Iris pigment epithelial cell (primary cell): ENCODE results near the gene EFCAB13.

Experiments
- DNase-seq: peaks from one replicate; pipeline ENCODE4 v3.0.0-alpha.2; 2011; ENCODE audit warnings: low read depth

EFCAB13 gene, protein sequence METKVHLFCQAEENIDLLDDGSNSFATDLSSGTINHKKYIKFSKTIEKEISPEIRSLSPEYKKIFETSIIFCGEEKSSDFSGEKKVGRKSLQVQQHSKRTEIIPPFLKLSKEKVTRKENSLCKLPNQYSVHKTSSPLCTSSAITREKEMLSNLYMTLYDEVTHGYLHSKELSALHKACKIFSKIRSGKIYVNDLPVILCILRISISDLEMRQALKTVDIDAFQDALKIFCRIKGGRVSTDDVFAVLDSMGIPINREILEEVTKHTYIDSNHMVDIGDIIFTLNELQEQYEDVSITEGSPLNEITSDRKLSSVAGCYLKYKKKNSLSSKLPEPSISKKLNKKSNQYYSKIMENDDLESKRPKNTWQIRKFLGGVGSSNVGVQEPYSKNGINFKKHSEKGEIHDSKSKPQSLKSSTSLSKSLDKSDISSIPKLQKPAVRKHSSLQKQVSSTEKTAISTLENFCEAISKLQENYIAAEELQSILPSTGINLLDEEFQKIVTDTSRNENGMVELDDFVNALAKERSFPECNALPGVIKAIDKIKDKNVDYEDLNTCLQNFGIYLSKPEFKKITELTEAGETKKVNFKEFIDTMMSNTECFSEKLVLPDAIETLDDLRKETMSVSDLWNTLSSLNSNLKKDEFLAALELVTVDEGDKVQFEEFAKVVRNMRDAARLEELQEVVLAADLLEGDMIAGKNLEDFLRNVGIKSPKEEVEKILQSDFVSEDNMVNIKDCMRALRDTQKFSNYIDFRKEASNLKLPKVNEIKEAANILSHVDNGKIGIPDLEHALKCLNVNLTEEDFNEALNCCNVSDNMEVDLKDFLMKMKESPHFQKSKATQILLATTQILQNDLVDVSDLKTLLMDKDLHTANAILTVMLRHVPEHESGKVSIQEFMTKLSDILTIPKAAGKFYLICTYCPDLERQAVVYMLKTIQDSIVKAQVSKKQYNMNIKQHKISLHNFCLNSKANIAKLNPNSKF

DNA sequence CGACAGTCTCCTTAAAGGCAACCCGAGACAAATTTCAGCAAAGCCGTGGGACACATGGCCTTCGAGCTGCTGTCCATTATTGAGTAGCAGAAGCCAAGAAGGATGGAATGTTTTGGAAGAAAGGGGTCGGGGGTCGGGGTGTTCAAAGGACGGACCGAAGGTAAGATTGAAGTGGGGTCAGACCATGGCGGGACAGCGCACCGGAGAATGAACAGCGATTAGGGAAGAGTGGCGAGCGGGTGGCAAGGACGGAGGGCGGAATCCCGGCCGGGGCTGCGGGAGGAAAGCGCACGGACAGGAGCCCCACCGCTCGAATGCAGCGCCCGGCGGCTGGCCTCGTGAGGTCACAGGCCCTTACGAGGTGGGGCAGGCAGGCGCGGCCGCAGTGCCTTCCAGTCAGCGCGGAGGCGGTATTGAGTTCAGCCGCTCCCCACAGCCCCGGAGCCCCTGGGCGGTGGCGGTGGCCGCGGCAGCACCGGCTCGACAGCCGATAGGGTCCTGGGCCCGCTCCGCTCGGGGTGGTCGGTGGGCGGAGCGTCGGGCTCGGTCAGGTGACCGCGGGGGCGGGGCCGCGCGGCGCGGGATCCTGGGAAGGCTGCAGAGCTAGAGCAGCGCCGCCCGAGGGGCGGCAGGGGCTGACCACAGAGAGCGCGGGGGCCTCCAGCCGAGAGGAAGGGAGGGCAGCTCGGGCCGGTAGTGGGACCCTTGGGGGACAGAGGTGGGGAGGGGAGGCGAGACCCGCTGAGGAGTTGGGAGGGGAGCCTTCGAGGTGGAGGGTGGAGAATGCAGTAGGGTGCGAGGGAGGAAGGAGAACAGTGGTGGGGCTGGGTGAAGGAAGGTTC, at the start of gene EFCAB13:
TSS of gene EFCAB13 (plus strand) at position 574 of the 842 bp plus-strand sequence. CDS start 4,399 bp downstream, outside the sequence.
- peak; percentile 83 for DNase-seq

DNA sequence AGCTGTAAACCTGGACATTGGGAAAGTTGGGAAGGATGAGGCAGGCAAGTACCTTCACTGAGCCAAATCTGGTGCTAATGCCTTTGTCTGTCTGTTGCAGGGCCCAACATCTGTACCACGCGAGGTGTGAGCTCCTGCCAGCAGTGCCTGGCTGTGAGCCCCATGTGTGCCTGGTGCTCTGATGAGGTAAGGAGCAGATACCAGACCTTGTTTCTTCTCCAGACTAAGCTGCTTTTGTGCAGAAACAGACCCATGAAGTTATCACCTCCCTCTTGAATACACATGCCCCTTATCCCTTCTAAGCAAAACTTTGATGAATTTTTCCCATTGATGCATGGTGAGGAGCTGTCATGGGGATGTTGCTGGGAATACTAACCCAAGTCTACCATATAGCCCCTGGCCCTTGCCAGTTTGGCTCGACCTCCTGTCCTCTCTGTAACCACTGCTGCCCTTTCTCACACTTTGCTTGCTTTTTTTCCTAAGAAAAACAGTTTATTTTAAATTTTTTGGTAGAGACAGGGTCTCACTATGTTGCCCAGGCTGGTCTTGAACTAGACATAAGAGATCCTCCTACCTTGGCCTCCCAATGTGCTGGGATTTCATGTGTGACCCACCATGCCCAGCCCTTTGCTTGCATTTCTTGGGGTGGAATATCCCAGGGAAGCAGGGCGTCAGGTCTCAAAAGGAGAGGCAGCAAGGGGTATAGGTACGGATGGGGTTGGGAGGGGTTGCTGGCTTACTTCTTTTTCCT, 49.3 kb upstream of the EFCAB13 start:
- DNase-seq: no peak

DNA sequence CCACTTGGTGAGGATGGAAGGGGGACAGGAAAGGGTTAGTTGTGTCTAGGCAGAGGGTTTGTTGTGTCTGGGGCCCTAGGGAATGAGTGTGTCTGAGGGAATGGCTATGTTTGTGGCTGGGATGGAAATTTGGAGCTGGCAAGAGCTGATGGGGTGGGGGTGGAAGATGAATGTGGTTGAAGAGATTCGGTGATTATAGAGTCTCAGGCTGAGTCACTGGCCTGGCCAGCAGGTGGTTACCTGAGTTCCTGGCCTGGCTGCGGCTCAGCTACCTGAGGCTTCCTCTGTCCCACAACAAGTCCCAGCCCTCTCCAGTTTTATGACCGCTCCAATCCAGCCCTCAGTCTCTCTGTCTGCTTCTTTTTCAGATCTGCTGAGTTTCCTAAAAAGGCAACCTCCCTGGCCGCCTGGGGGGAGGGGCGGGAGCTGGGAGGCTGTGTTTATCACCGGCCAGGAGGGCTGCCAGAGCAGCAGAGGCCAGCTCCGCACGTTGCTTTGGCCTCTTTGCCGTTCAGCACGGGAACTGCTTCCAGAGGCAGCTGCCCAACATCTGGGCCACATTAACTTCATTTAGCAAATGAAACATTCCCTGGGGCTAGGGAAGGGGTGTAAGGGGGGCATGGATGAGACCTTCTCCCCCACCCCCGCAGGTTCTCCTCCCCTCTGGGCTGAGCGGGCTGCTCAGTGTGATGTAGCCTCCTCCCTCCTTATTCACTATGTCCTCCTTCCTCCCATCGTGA, 48.3 kb upstream of the EFCAB13 start:
- peak; percentile 73 for DNase-seq

DNA sequence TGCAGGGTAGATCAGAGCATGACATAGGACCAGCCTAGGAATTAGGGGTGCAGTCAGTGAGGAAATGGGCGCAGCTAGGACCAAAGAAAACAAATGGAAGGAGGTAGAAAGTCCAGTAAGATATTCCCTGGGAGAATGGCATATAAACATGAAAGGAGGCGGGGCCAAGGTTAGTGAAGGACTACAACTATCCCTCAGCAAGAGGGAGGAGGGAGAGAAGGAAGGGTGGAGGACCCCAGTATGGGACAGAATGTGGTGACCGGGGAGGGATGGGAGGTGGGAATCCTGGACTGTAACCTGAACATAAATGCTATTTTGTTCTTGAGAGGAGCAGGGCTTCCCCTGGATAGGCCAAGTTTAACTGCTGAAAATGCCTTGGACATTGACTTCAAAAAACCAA, 47.3 kb upstream of the EFCAB13 start:
- no peak for DNase-seq

DNA sequence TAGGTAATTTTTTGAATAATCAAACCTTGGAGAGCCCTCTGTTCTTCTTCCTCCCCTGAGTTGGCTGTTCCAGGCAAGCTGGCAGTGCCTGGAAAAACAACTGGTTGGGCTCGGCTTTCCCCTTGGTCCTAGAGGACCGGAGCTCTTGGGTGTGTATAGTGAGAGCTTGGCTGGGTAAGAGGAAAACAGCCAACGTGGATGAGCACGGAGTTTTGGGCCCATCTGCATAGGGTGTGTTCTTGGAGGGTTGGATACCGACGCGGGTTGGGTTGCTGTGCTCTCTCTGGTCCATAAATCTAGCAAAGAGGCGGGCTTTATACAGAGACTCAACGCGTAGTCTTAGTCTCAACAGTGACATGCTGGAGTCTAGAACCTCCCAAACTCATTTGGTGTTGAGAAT, 46.9 kb upstream of the EFCAB13 start:
- DNase-seq: peak; percentile 63

DNA sequence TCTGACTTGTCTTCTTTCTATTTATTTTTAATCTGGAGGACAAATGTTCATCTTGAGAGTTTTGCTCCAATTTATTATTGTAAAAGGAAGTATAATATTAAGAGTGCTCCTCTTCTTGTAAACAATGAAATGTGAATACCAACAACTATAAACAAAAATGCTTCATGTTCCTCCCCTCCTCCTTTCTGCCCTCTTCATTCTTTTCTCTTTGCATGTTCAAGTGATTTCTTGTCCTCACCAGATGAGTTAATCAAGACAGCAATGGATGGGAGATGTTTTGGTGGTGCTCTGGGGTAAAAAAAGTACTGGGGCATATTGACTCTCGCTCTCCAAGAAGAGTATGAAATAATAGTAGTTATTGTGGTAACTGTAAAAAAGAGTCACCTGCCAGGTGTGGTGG, 45.8 kb upstream of the EFCAB13 start:
- peak; percentile 56 for DNase-seq

DNA sequence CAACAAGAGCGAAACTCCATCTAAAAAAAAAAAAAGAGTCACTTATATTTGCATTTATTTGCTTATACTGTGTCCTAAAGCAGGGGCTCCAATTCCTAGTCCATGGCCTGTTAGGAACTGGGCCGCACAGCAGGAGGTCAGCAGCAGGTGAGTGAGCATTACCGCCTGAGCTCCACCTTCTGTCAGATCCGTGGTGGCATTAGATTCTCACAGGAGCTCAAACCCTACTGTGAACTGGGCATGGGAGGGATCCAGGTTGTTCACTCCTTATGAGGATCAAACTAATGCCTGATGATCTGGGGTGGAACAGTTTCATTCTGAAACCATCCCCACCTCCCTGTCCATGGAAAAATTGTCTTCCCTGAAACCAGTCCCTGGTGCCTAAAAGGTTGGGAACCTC, 45.2 kb upstream of the EFCAB13 start:
- DNase-seq: no peak

DNA sequence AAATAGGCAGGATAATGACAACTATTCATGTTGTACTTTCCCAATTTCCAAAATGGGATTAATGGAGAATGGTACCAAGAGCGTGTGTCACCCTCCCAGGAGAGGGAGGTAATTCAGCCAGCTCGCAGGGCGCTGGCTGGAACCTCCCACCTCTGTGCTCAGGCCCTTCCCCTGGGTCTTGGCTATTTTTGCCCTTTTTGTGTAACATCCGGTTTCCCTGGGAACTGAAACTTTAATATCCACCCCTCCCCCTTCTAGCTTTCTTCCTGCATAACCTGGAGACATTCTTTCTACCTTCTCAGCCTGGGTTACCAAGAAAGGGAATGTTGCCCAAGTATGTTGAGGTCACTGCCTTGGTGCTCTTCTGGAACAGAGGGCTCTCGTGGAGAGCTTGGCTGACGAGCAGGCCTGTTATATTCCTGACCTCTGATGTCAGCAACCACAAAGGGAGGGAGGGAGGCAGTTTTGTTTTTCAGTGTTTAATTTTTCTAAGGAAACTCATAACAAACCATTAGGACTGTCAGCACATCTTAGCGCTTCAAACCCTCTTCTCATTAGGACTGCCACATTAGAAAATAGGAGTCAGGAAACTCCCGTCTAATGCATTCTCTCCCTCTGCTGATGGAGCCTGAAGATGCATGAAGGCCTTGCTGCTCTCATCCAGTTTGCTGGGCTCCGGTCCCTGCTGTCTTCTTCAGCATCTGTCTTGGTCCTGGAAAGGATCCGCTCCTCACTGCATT, 44.5 kb upstream of the EFCAB13 start:
- DNase-seq: peak; percentile 99

DNA sequence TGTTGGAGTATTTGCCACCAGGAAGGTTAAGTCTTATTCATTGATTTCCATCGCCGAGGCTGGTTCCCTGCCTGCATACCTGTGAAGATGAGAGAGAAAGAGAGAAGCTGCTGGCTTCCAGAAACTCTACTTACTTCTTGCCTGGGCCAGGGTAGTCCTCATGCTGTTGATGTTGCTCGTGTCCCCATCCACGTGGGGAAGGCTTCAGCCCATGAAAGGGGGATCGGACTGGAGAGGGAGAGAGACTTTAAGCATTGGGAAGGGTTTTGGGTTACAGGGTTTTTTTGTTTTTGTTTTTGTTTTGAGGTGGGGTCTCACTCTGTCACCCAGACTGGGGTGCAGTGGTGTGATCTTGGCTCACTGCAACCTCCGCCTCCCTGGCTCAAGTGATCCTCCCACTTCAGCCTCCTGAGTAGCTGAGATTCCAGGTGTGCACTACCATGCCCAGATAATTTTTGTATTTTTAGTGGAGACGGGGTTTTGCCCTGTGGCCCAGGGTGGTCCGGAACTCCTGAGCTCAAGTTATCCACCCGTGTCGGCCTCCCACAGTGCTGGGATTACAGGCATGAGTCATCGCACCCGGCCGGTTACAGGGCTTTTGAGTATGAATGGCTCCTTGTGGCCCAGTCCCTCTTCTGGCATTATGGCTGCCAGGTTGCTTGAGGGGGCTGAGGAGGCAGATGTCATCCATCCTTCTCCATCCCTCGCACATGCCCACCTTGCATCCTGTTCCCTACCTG, 43.5 kb upstream of the EFCAB13 start:
- DNase-seq: peak; percentile 80

DNA sequence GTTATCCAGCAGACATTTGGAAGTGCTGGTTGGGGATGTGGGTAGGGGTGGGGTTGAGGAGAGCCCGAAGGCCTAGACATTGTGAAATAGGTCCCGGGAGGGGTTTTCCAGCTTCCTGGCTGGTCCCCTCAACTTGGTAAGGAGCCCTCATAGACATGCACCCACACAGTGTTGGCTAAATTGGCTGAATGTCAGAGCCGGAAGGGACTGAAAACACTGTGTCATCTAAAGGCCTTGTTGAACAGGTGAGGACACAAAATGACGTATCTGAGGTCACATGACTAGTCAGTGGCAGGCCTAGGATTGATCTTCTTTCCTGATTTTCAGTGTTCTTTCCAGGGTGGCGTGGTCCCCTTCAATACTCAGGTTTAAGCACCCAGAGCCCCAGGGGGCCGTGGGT, 42.5 kb upstream of the EFCAB13 start:
- no peak for DNase-seq

DNA sequence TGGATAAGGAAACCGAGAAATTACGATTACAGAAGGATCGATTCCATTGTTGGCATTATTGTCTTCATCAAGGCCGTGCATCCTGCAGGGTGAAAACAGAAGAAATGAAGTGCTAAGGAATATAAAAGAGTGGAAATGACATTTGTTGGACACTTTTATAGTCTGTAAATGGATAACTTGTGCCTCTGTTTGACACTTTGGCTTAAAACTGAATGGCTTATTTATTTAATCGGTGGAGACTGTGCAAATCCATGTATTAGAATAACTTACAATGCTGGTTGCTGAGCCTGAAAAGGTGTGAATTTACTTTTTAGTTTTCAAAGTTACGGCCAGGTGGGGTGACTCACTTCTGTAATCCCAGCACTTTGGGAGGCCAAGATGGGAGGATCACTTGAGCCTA, 38.8 kb upstream of the EFCAB13 start:
- no peak for DNase-seq

DNA sequence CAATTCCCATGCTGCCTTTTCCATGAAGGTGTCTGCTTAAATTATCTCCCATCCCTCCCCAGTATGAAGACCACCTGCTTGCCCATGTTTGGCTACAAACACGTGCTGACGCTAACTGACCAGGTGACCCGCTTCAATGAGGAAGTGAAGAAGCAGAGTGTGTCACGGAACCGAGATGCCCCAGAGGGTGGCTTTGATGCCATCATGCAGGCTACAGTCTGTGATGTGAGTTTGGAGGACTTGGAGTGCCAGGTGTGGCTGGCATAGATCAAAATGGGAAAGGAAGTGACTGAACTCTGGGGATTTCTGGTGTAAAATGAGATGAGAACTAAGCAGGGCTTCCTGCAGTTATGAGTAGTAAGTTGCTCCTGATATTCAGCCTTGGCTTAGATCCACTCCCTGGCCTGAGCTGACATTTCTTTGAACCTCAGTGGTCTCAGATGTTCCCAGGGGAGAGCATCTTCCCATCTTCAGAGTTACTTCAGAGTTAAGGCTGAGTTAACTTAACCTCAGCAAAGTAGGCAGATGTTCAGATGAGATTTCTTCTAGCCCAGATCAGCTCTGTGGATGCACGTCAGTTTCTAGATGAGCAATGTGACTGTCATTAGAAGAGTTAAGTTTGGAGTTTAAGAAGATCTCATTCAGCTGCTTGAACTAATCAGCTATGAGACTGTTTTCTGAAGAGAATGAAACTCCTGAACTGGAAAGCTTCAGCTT, 37.4 kb upstream of the EFCAB13 start:
- DNase-seq: peak; percentile 50

DNA sequence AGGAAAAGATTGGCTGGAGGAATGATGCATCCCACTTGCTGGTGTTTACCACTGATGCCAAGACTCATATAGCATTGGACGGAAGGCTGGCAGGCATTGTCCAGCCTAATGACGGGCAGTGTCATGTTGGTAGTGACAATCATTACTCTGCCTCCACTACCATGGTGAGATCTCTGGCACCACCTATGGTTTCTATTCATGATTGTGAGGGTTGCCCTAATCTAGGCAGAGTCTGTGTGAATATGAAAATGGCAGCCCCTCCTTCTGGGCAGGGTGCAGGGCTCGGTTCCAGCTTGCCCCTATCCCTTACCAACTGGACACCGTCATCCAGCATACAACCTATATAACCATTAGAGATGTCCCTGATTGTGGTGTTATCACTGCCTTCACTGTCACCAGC, 36.7 kb upstream of the EFCAB13 start:
- DNase-seq: no peak

DNA sequence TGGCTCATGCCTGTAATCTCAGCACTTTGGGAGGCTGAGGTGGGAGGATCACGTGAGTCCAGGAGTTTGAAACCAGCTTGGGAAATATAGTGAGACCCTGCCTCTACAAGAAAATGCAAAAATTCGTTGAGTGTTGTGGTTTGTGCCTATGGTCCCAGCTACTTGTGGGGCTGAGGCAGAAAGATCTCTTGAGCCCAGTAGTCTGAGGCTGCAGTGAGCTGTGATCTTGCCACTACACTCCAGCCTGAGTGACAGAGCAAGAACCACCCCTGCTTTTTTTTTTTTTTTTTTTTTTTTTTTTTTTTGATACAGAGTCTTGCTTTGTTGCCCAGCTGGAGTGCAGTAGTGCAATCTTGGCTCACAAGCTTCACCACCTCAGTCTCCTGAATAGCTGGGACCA, 36.1 kb upstream of the EFCAB13 start:
- no peak for DNase-seq

DNA sequence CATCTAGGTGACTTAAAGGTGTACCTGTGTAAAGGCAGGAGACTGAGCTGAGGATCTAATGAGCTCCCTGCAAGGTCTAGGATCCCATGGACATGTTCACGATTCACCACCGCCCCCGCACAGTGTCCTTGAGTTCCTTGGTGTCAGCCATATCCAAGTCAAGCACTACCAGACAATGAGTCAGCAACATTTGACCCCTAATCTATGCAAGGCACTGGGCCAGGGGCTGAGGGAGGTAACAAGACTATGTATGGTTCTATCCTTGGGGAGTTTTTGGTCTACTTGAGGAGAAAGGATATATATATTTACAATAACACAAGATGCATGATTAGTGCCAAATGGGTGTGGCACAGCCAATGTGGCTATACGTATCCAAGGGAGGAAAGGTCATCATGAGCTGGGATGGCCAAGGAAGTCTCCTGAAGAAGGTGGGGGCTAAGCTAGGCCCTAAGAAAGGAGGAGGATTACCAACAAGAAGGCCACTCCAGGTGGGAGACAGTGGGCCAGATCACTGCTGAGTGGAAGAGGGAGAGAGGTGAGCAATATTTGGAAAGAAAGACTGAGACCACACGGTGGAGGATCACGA, 35.1 kb upstream of the EFCAB13 start:
- peak; percentile 79 for DNase-seq

DNA sequence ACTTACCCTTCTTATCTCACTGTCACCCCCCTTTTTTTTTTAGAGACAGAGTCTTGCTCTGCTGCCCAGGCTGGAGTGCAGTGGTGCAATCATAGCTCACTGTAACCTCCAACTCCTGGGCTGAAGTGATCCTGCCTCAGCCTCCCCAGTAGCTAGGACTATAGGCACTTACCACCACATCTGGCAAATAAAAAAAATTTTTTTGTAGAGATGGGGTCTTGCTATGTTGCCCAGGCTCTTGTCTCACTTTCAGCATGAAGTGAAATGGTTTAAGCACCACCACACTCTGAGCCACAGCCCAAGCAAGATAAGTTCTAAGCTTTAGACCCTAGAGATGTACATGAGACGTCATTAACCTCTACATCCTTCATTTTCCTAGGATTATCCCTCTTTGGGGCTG, 34.5 kb upstream of the EFCAB13 start:
- DNase-seq: no peak

DNA sequence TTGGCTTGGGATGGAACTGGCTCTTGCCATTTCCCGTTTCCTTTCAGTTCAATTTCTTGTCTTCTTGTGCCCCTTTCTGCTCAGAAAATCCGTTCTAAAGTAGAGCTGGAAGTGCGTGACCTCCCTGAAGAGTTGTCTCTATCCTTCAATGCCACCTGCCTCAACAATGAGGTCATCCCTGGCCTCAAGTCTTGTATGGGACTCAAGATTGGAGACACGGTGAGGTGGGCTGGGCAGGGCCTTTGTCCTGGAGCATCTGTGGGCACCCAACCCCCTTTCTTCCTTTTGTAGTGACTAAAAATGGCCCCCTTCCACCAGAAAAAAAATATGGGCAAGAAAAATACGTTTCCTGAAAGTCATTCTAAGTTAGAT, 32.9 kb upstream of the EFCAB13 start:
- no peak for DNase-seq

DNA sequence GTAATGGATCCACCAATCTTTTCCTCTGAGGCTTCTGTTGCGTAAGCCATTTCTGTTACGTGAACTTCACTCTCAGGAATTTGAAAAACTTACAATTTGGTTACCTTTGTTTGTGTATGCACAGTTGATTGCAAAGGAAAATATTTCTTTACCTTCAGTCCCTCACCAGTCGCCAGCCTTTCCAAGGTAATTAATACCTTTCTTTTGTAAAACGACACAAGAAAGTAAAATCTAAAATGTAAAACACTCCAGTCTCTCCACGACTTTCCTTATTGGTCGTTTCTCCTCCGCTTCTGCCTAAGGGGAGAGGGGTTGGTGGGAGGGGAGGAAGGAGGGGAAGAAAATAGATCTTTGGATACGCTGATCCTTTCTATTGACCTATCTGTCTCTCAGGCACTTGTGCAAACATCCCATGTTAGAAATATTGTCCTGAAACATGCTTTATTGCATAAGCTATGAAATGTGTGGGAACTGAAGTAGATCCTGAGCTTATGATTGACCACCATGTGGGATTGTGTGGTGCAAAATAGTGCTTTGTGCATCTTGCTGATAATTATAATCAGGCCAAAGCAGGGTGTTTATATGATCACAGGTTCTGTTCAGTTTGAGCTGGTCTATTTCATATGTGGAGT, 32.4 kb upstream of the EFCAB13 start:
- peak; percentile 49 for DNase-seq
